Measurements from ENCODE around the gene TGFBR2. TPM values are rescaled to one million over a fixed set of nuclear protein-coding genes. Genes with fewer than 3 reads are reported as not detected.

The TGFBR2 gene
- total and polyA plus RNA-seq, 2 of the 13 experiments (the other 11 are each of a cell fraction or from before 2014, with no cell fraction given): 82.2 to 187 TPM

DNA sequence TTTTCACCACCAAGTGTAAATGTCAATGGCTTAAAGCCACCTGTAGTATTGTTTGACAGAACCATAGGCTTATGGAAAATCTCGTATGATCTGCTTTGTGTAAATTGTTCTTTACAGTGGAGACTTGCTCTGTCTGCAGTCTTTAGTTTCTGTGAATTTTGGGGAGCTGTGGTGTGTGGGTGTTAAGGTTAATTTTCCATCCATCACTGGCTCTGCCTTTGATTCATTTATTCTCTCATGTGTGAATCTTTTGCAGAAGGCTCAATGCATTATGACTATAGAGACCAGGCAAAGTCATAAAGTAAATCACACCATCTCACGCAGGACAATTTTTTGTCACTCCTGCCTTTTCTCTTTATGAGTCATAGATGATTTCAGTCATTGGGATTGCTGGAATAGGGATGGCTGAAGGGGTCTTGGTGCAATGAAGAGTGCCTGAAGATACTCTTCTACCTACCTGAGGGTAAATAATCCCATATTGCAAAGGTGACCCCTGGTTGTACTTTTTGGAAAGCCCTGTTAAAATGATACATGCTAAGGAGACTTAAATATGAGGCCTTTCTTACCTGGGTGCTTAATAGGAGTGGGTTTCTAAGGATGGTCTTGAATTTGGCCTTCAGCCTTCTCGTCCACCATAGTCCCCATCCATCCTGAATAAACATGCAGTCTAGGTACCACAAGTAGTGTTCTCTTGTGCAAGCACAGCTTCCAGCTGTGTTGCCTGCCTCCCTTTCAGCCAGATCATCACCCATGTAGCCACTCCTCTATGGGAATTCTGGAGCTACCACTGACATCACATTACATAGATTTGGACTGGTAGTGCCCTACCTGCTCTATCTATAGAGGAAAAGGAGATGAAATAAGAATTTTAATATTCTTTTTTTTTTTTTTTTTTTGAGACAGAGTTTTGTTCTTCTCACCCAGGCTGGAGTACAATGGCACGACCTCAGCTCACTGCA is 14.3 kb downstream of the TGFBR2 start (continued):
- TF ChIP-seq FOXA1 (IDR thresholded peaks at IDR 0.05) (no peak), FOXA1 (CRISPR knock-in tag; IDR thresholded peaks at IDR 0.05) (peak; percentile 48; the same call in 1 of the 2 replicates), RBM22 (optimal IDR thresholded peaks at IDR 0.05; ENCODE audit: low read length) (peak; percentile 92), MTF1 (CRISPR knock-in tag; IDR thresholded peaks at IDR 0.05) (no peak)
- TF ChIP-seq, protein P1, sequence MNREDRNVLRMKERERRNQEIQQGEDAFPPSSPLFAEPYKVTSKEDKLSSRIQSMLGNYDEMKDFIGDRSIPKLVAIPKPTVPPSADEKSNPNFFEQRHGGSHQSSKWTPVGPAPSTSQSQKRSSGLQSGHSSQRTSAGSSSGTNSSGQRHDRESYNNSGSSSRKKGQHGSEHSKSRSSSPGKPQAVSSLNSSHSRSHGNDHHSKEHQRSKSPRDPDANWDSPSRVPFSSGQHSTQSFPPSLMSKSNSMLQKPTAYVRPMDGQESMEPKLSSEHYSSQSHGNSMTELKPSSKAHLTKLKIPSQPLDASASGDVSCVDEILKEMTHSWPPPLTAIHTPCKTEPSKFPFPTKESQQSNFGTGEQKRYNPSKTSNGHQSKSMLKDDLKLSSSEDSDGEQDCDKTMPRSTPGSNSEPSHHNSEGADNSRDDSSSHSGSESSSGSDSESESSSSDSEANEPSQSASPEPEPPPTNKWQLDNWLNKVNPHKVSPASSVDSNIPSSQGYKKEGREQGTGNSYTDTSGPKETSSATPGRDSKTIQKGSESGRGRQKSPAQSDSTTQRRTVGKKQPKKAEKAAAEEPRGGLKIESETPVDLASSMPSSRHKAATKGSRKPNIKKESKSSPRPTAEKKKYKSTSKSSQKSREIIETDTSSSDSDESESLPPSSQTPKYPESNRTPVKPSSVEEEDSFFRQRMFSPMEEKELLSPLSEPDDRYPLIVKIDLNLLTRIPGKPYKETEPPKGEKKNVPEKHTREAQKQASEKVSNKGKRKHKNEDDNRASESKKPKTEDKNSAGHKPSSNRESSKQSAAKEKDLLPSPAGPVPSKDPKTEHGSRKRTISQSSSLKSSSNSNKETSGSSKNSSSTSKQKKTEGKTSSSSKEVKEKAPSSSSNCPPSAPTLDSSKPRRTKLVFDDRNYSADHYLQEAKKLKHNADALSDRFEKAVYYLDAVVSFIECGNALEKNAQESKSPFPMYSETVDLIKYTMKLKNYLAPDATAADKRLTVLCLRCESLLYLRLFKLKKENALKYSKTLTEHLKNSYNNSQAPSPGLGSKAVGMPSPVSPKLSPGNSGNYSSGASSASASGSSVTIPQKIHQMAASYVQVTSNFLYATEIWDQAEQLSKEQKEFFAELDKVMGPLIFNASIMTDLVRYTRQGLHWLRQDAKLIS (CRISPR knock-in tag; IDR thresholded peaks at IDR 0.05): 0 out of 2 replicates have a peak, but pooled peaks have one; percentile 44

DNA sequence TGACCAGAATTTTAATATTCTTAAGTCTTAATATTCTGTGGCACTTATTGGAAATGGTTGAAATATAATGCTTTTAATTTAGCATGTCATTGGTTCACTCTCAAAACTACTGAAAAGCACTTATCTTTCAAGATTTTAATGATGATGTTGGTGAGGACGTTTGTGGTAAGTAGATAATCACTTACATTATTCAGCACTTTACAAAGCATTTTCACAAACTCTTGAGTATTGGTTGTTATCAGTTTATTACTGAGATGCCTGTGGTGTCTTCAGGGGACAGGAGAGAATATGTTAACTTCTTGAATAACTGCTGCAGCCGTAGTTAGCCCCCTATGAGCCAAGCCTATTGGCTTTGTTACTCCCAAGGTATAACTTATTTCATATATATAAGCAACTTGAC is 15.2 kb downstream of the TGFBR2 start:
- peaks cover 100% of the 10 kb centered on the region for H3K4me1 ChIP-seq (ENCODE audit: insufficient read depth, low read length)
- ChIA-PET CTCF (ENCODE audit: low intra/inter-chr PET ratio, low total read pairs) (no interaction called here), POLR2A (interaction anchor here (1.3 kb wide), 1 partner anchor 273 kb away, joined by 3 read pairs; no protein-coding TSS in a partner anchor)
- H3K79me2 ChIP-seq (ENCODE audit: insufficient read depth, low read length): peaks cover 98% of the 10 kb centered on the region
- H4K20me1 ChIP-seq (ENCODE audit: insufficient read depth, low read length): peaks cover 97% of the 10 kb centered on the region
- intact Hi-C loops (cut with micrococcal nuclease; ENCODE audit: unreplicated experiment) (no loop called here), in situ Hi-C loops (cut with HindIII; ENCODE audit: extremely low pct_ligation_motif_present, low pct_unique_long_range_greater_than_20kb) (no loop called here)
- DNase-seq (ENCODE audit: low spot score) (no peak), FAIRE-seq (no peak), ATAC-seq (no peak)
- H3K4me3 ChIP-seq (replicated peaks in 1 of 3; ENCODE audit: insufficient read depth in 1 of 3, low read depth in 2 of 3, low read length in 3 of 3): no peak overlapping the region
- H3K36me3 ChIP-seq (replicated peaks in 1 of 2; ENCODE audit: control insufficient read depth in 1 of 2, insufficient read depth in 2 of 2, low read length in 2 of 2): peaks cover 18 to 53% of the 10 kb centered on the region in 2 experiments
- no peak overlapping the region for H2AFZ ChIP-seq (ENCODE audit: low read length)
- H3K27me3 ChIP-seq (ENCODE audit: control insufficient read depth in 1 of 2, insufficient read depth in 2 of 2, low read length in 2 of 2): no peaks in the 10 kb centered on the region
- 77% methylated on average over 2 of the region's 2 CpGs for WGBS (ENCODE audit: low lambda C conversion rate)
- H3K27ac ChIP-seq (ENCODE audit: extremely low read length, insufficient read depth, low read length): no peak overlapping the region
- no peaks in the 10 kb centered on the region for H3K9me3 ChIP-seq (ENCODE audit: low read length)
- BruUV-seq (replicated peaks): no TSS peak
- peak overlapping the region; percentile 52 for H3K4me2 ChIP-seq (ENCODE audit: low read depth, low read length)
- H3K9ac ChIP-seq (ENCODE audit: insufficient read depth, low read depth, low read length): no peak overlapping the region
- TF ChIP-seq JUN (CRISPR knock-in tag; IDR thresholded peaks at IDR 0.05): no peak
- no peak for TF ChIP-seq SAFB2 (CRISPR knock-in tag; IDR thresholded peaks at IDR 0.05; ENCODE audit: borderline replicate concordance, low read depth)
- TF ChIP-seq KLF11 (CRISPR knock-in tag; IDR thresholded peaks at IDR 0.05): no peak
- TF ChIP-seq ZNF567 (CRISPR knock-in tag; IDR thresholded peaks at IDR 0.05; ENCODE audit: borderline replicate concordance): no peak
- TF ChIP-seq, protein P2, sequence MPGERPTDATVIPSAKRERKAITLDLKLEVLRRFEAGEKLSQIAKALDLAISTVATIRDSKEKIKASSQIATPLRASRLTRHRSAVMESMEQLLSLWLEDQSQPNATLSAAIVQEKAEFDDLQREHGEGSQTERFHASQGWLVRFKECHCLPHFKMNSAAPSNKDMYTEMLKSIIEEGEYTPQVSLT (CRISPR knock-in tag; IDR thresholded peaks at IDR 0.05; ENCODE audit: borderline replicate concordance, low read depth): no peak
- TF ChIP-seq ZNF616 (CRISPR knock-in tag; IDR thresholded peaks at IDR 0.05; ENCODE audit: low read depth): no peak
- TF ChIP-seq ZSCAN22 (CRISPR knock-in tag; IDR thresholded peaks at IDR 0.05): no peak
- TF ChIP-seq ARHGAP35 (CRISPR knock-in tag; IDR thresholded peaks at IDR 0.05; ENCODE audit: borderline replicate concordance): no peak
- TF ChIP-seq, protein P3, sequence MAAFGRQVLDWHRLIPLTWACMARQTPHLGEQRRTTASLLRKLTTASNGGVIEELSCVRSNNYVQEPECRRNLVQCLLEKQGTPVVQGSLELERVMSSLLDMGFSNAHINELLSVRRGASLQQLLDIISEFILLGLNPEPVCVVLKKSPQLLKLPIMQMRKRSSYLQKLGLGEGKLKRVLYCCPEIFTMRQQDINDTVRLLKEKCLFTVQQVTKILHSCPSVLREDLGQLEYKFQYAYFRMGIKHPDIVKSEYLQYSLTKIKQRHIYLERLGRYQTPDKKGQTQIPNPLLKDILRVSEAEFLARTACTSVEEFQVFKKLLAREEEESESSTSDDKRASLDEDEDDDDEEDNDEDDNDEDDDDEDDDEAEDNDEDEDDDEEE (CRISPR knock-in tag; IDR thresholded peaks at IDR 0.05): no peak
- no peak for TF ChIP-seq FOXA1 (IDR thresholded peaks at IDR 0.05)
- no peak for TF ChIP-seq FOXA1 (CRISPR knock-in tag; IDR thresholded peaks at IDR 0.05)
- no peak for TF ChIP-seq ZNF260 (CRISPR knock-in tag; IDR thresholded peaks at IDR 0.05; ENCODE audit: borderline replicate concordance, low read depth)
- no peak for TF ChIP-seq ZNF354B (CRISPR knock-in tag; IDR thresholded peaks at IDR 0.05)
- TF ChIP-seq ZNF234 (CRISPR knock-in tag; conservative IDR thresholded peaks at IDR 0.05): no peak
- TF ChIP-seq CEBPG (CRISPR knock-in tag; IDR thresholded peaks at IDR 0.05): no peak

All from HepG2 (cell line).